Vagina (tissue), 2 donors: ENCODE data around the gene CSPG4.
"Not testable (repeated sequence)": the region's sequence is repeated elsewhere in the genome, so short reads cannot be mapped to it uniquely, and the experiment has no call there.

Source experiments
- CTCF ChIP-seq, 3 experiments: fragments of 450-650 bp in 2 of 3; fragments of 200-600 bp in 1 of 3; sonication (generic) in 1 of 3; IDR thresholded peaks; one replicate each; pipeline ENCODE4 v1.5.1; 2017 to 2019; ENCODE audit warnings: antibody characterized with exemption in 3 of 3, mild to moderate bottlenecking in 2 of 3, moderate library complexity in 2 of 3
- POLR2A ChIP-seq, 2 donors: fragments of 450-650 bp; IDR thresholded peaks; one replicate each; pipeline ENCODE4 v1.6.1; 2017; ENCODE audit warnings: antibody characterized with exemption in 2 of 2, mild to moderate bottlenecking in 2 of 2, moderate library complexity in 2 of 2
- POLR2AphosphoS5 ChIP-seq, 2 donors: sonication (generic); formaldehyde crosslinking; IDR thresholded peaks; one replicate each; pipeline ENCODE4 v1.9.0; 2017; ENCODE audit warnings: antibody characterized with exemption in 2 of 2, mild to moderate bottlenecking in 2 of 2, low read depth in 1 of 2; ENCODE audit not compliant: insufficient read depth in 1 of 2

GRCh38 chr15:75686212-75686642 is 26.4 kb downstream of the CSPG4 start:
- TF ChIP-seq CTCF (IDR thresholded peaks at IDR 0.05) = peak; percentile 60 to 74 (median 74)
- TF ChIP-seq POLR2A (IDR thresholded peaks at IDR 0.05); POLR2AphosphoS5 (IDR thresholded peaks at IDR 0.05; ENCODE audit: insufficient read depth in 1 of 2, low read depth in 1 of 2): not testable (repeated sequence)
